ENCODE results near the gene TEX28.

Gene TEX28

DNA sequence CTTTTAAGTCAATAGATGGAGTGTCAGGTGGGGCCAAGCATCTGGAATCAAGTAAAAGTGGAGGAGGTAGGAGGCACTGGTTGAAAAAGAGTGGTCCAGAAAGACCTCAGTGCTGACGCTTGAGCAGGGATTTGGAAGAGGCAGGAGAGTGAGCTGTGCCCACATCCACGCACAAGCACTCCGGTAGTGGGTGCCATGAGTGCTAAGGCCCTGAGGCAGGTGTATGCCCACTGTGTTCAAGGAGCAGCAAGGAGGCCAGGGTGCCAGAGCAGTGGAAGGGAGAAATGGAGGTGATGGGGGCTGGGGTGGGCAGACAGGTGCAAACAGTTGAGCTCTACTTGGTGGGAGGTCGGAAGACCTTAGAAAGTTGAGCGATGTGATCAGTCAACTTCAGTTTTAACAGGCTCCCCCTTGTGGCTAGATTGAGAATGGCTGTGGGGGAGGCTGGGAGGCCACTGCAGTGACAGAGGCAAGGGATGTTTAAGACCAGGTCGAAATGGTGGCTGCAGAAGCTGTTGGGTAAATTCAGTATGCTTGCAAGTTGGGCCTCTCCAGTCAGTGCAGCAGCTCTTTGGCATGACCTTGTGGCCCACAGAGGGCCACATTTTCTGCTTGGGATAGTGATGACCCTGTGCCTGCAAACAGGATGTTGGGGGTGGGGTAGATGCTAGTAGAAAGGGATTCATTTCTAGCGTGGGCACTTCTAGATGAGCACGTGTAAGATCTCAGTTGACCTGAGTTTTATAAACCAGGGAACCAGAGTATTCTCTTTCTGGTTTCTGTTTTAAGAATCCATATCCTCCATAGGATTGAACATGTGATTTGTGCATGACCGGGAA lies 13.4 kb upstream of the TEX28 start:
- Histone ChIP-seq H3K36me3 (ENCODE audit: control insufficient read depth, low read length) (no peaks in the 10 kb centered on the region), H3K4me2 (ENCODE audit: low read length) (peak overlapping the region; percentile 18; the same call in 1 of the 2 replicates), H3K27ac (ENCODE audit: low read depth, low read length) (no peak overlapping the region), H4K20me1 (ENCODE audit: control insufficient read depth, insufficient read depth, low read depth, low read length) (no peaks in the 10 kb centered on the region), H3F3A (ENCODE audit: control insufficient read depth, insufficient read depth) (no peaks in the 10 kb centered on the region), H3K9me2 (replicated peaks; ENCODE audit: control insufficient read depth, low read length) (no peaks in the 10 kb centered on the region), H3K79me2 (ENCODE audit: control insufficient read depth, low read length) (no peaks in the 10 kb centered on the region), H3K4me1 (ENCODE audit: control insufficient read depth, low read length) (peaks cover 5% of the 10 kb centered on the region; the same call in 1 of the 2 replicates), H3K4me3 (ENCODE audit: low read length) (no peak overlapping the region), H3K27me3 (ENCODE audit: control insufficient read depth, low read length) (no peaks in the 10 kb centered on the region; the same call in 1 of the 2 replicates), H3K9me3 (ENCODE audit: control insufficient read depth, insufficient read depth, low read length) (no peaks in the 10 kb centered on the region)
- TF ChIP-seq, protein P1, sequence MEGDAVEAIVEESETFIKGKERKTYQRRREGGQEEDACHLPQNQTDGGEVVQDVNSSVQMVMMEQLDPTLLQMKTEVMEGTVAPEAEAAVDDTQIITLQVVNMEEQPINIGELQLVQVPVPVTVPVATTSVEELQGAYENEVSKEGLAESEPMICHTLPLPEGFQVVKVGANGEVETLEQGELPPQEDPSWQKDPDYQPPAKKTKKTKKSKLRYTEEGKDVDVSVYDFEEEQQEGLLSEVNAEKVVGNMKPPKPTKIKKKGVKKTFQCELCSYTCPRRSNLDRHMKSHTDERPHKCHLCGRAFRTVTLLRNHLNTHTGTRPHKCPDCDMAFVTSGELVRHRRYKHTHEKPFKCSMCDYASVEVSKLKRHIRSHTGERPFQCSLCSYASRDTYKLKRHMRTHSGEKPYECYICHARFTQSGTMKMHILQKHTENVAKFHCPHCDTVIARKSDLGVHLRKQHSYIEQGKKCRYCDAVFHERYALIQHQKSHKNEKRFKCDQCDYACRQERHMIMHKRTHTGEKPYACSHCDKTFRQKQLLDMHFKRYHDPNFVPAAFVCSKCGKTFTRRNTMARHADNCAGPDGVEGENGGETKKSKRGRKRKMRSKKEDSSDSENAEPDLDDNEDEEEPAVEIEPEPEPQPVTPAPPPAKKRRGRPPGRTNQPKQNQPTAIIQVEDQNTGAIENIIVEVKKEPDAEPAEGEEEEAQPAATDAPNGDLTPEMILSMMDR (IDR thresholded peaks at IDR 0.05; ENCODE audit: low read depth, low read length, poor library complexity, severe bottlenecking): peak; percentile 78
- TF ChIP-seq EZH2phosphoT487 (IDR thresholded peaks at IDR 0.05; ENCODE audit: borderline replicate concordance, low read length): no peak

DNA sequence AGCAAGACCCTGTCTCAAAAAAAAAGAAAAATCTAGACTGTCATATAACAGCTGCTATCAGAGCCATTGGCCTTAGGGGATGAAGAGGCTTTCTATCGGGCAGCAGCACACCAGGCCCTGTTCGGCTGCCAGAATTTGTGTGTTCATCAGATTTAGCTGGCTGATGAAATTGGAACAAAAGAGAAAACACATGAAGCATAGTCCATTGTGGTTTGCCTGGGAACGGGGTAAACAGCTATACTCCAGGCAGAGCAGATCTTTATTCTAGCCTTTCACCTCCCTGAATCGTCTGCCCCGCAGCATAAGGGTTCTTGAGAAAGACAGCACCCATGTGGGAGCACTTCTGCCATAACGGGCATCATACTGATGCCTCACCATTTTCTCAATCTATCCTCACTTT lies 12.3 kb upstream of the TEX28 start:
- H3K27ac ChIP-seq (ENCODE audit: low read depth, low read length): no peak overlapping the region
- H3K9me2 ChIP-seq (replicated peaks; ENCODE audit: control insufficient read depth, low read length): no peaks in the 10 kb centered on the region
- peaks cover 5% of the 10 kb centered on the region; the same call in 1 of the 2 replicates for H3K4me1 ChIP-seq (ENCODE audit: control insufficient read depth, low read length)
- TF ChIP-seq, protein P1 (IDR thresholded peaks at IDR 0.05; ENCODE audit: low read depth, low read length, poor library complexity, severe bottlenecking): no peak
- TF ChIP-seq EZH2phosphoT487 (IDR thresholded peaks at IDR 0.05; ENCODE audit: borderline replicate concordance, low read length): no peak
- H4K20me1 ChIP-seq (ENCODE audit: control insufficient read depth, insufficient read depth, low read depth, low read length): no peaks in the 10 kb centered on the region
- no peaks in the 10 kb centered on the region for H3K9me3 ChIP-seq (ENCODE audit: control insufficient read depth, insufficient read depth, low read length)
- H3K4me3 ChIP-seq (ENCODE audit: low read length): no peak overlapping the region
- H3K79me2 ChIP-seq (ENCODE audit: control insufficient read depth, low read length): no peaks in the 10 kb centered on the region
- no peak overlapping the region for H3K4me2 ChIP-seq (ENCODE audit: low read length)
- no peaks in the 10 kb centered on the region for H3K27me3 ChIP-seq (ENCODE audit: control insufficient read depth, low read length)
- H3F3A ChIP-seq (ENCODE audit: control insufficient read depth, insufficient read depth): no peaks in the 10 kb centered on the region
- no peaks in the 10 kb centered on the region for H3K36me3 ChIP-seq (ENCODE audit: control insufficient read depth, low read length)

DNA sequence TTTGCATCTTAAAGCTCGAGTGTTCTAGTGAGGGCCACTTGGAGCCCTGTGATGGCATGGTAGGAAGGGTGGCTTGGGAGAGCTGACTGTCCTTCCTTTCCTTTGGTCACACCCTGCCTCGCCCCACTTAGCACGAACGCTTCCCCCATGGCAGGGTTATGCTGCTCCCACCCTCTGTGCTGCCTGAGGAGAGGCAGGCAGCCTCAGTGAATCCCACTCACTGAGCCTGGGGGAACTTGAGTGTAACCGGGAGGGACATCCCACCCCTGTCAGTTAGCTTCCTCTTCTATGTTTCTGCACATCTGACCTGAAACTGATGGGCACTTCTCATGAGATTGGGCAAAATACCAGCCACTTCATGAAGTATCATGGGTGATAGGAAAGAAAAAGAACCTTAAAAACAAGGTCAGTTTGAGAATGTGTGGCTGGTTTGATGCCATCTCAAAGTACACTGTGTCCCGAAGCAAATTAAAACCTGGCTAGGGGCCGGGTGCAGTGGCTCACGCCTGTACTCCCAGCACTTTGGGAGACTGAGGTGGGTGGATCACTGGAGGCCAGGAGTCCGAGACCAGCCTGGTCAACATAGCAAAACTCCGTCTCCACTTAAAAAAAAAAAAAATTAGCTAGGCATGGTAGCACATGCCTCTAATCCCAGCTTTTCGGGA lies 10.7 kb upstream of the TEX28 start:
- Histone ChIP-seq H3K4me2 (ENCODE audit: low read length) (no peak overlapping the region), H4K20me1 (ENCODE audit: control insufficient read depth, insufficient read depth, low read depth, low read length) (no peaks in the 10 kb centered on the region)

More for the DNA sequence above, 10.7 kb upstream of the TEX28 start:
- Histone ChIP-seq H3F3A (ENCODE audit: control insufficient read depth, insufficient read depth) (no peaks in the 10 kb centered on the region), H3K36me3 (ENCODE audit: control insufficient read depth, low read length) (no peaks in the 10 kb centered on the region), H3K4me1 (ENCODE audit: control insufficient read depth, low read length) (peaks cover 5% of the 10 kb centered on the region; the same call in 1 of the 2 replicates), H3K27me3 (ENCODE audit: control insufficient read depth, low read length) (no peaks in the 10 kb centered on the region), H3K4me3 (ENCODE audit: low read length) (no peak overlapping the region), H3K27ac (ENCODE audit: low read depth, low read length) (no peak overlapping the region), H3K9me3 (ENCODE audit: control insufficient read depth, insufficient read depth, low read length) (no peaks in the 10 kb centered on the region), H3K79me2 (ENCODE audit: control insufficient read depth, low read length) (no peaks in the 10 kb centered on the region), H3K9me2 (replicated peaks; ENCODE audit: control insufficient read depth, low read length) (no peaks in the 10 kb centered on the region)
- TF ChIP-seq, protein P1 (IDR thresholded peaks at IDR 0.05; ENCODE audit: low read depth, low read length, poor library complexity, severe bottlenecking): no peak
- TF ChIP-seq EZH2phosphoT487 (IDR thresholded peaks at IDR 0.05; ENCODE audit: borderline replicate concordance, low read length): no peak
